HepG2 (cell line): ENCODE results near the gene CSTB. TPM values are rescaled to one million over a fixed set of nuclear protein-coding genes. Genes with fewer than 3 reads are reported as not detected.

Experiments used
- NAIF1 ChIP-seq: sonication (generic); formaldehyde crosslinking; IDR thresholded peaks from 2 replicates; pipeline ENCODE4 v1.5.0; 2020; ENCODE audit warnings: mild to moderate bottlenecking, missing genetic modification reagents, borderline replicate concordance
- NFATC3 ChIP-seq: sonication (generic); formaldehyde crosslinking; IDR thresholded peaks from 2 replicates; pipeline ENCODE4 v1.5.1; 2020; ENCODE audit warnings: mild to moderate bottlenecking, missing genetic modification reagents
- POLR2G ChIP-seq: fragments of 200-400 bp; formaldehyde crosslinking; IDR thresholded peaks from 2 replicates; pipeline ENCODE4 v1.6.1; 2018; ENCODE audit warnings: mild to moderate bottlenecking, low read depth, low read length, moderate library complexity
- ZKSCAN5 ChIP-seq: sonication (generic); formaldehyde crosslinking; IDR thresholded peaks from 2 replicates; pipeline ENCODE4 v1.5.1; 2020; ENCODE audit warnings: mild to moderate bottlenecking, missing genetic modification reagents
- polyA plus RNA-seq, 8 experiments: library from polyadenylated mRNA; depleted of rRNA in 3 of 8; stranded (reverse) in 7 of 8; unstranded in 1 of 8; fragments of >200 nt; fragmentation: Illumina TruSeq in 4 of 8; extraction: Trizol in 4 of 8; gene quantifications; 2 replicates each; pipeline versions ENCODE4 v1.2.1 to v1.2.3, GENCODE V29; 2011 to 2016; ENCODE audit warnings: low read depth in 4 of 8, missing spikeins in 1 of 8, mixed read lengths in 1 of 8; ENCODE audit not compliant: insufficient read depth in 1 of 8
- total RNA-seq, 5 experiments: library from RNA; depleted of rRNA; stranded (reverse); fragments of >200 nt; fragmentation: Illumina TruSeq; extraction: Trizol; gene quantifications; 2 replicates each; pipeline ENCODE4 v1.2.3, GENCODE V29; 2016; ENCODE audit warnings: low read depth in 1 of 5
- TF ChIP-seq, protein P1 (sequence below): sonication (generic); formaldehyde crosslinking; IDR thresholded peaks from 2 replicates; pipeline ENCODE4 v1.8.1; 2022; ENCODE audit warnings: low read depth, mild to moderate bottlenecking, missing genetic modification reagents
- TF ChIP-seq, protein P2 (sequence below): IDR thresholded peaks from 2 replicates; pipeline ENCODE4 v1.4.0; 2020; ENCODE audit warnings: mild to moderate bottlenecking, missing genetic modification reagents
- TF ChIP-seq, protein P3 (sequence below): sonication (generic); formaldehyde crosslinking; IDR thresholded peaks from 2 replicates; pipeline ENCODE4; 2020; ENCODE audit warnings: missing genetic modification reagents, mild to moderate bottlenecking, borderline replicate concordance
- TF ChIP-seq, protein P4 (sequence below), 2 experiments: sonication (generic) in 1 of 2; formaldehyde crosslinking in 1 of 2; IDR thresholded peaks; 2 replicates each; pipeline versions ENCODE4 v1.6.1 to v1.9.0; 2014 to 2022; ENCODE audit warnings: antibody characterized with exemption in 1 of 2, borderline replicate concordance in 1 of 2, inconsistent platforms in 1 of 2, low read depth in 1 of 2, missing genetic modification reagents in 1 of 2

The CSTB gene
- total and polyA plus RNA-seq, 2 of the 13 experiments (the other 11 are each of a cell fraction or from before 2014, with no cell fraction given) = 11.7 to 94.1 TPM

DNA sequence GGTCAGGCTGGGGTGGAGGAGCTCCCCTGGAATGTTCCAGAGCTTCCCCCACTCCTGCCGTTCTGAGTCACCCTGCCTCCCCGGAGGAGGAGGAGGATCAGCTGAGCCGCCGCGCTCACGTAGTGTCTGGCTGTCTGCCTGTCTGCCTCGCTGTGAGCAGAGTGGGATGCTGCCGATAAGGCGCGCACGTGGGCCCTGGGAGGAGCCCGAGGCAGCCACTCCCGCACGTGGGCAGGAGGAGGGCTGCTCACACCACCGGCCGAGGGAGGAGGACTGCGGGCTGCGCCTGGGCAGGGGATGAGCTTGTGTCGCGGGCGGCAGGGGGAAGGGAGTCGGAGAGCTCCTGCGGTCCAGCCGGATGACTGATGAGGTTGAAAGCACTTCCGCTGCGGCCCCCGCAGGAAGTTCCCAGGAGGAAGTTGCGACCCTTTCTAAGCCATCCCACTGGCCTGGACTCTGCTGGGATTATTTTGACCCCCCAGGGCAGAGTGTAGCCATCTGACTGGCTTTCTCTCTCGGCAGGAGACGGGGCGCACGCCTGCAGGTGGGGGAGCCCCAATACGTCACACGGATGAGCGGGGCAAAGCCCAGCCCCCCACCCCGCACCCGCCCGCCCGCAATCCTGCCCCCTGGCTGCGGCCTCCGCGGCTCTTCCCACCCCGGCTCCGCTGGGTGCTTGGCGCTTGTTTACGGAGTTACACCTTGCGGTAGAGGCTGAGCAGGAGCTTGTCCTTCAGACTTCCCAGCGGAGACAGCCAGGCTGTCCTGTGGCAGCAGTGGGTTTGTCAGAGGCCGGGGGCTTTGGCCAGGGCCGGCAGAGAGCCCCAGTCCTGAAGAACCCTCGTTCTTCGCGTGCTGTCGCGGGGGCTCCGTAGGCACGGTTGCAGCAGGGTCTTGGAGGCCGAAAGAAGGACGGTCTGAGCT, 47.4 kb downstream of the CSTB start (continued):
- TF ChIP-seq, protein P1, sequence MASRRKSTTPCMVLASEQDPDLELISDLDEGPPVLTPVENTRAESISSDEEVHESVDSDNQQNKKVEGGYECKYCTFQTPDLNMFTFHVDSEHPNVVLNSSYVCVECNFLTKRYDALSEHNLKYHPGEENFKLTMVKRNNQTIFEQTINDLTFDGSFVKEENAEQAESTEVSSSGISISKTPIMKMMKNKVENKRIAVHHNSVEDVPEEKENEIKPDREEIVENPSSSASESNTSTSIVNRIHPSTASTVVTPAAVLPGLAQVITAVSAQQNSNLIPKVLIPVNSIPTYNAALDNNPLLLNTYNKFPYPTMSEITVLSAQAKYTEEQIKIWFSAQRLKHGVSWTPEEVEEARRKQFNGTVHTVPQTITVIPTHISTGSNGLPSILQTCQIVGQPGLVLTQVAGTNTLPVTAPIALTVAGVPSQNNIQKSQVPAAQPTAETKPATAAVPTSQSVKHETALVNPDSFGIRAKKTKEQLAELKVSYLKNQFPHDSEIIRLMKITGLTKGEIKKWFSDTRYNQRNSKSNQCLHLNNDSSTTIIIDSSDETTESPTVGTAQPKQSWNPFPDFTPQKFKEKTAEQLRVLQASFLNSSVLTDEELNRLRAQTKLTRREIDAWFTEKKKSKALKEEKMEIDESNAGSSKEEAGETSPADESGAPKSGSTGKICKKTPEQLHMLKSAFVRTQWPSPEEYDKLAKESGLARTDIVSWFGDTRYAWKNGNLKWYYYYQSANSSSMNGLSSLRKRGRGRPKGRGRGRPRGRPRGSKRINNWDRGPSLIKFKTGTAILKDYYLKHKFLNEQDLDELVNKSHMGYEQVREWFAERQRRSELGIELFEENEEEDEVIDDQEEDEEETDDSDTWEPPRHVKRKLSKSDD = peak; percentile 73; the same call in 1 of the 2 replicates
- TF ChIP-seq, protein P2, sequence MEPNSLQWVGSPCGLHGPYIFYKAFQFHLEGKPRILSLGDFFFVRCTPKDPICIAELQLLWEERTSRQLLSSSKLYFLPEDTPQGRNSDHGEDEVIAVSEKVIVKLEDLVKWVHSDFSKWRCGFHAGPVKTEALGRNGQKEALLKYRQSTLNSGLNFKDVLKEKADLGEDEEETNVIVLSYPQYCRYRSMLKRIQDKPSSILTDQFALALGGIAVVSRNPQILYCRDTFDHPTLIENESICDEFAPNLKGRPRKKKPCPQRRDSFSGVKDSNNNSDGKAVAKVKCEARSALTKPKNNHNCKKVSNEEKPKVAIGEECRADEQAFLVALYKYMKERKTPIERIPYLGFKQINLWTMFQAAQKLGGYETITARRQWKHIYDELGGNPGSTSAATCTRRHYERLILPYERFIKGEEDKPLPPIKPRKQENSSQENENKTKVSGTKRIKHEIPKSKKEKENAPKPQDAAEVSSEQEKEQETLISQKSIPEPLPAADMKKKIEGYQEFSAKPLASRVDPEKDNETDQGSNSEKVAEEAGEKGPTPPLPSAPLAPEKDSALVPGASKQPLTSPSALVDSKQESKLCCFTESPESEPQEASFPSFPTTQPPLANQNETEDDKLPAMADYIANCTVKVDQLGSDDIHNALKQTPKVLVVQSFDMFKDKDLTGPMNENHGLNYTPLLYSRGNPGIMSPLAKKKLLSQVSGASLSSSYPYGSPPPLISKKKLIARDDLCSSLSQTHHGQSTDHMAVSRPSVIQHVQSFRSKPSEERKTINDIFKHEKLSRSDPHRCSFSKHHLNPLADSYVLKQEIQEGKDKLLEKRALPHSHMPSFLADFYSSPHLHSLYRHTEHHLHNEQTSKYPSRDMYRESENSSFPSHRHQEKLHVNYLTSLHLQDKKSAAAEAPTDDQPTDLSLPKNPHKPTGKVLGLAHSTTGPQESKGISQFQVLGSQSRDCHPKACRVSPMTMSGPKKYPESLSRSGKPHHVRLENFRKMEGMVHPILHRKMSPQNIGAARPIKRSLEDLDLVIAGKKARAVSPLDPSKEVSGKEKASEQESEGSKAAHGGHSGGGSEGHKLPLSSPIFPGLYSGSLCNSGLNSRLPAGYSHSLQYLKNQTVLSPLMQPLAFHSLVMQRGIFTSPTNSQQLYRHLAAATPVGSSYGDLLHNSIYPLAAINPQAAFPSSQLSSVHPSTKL = peak; percentile 85
- TF ChIP-seq POLR2G = peak; percentile 76
- no peak for TF ChIP-seq ZKSCAN5 (CRISPR knock-in tag)
- 0 out of 2 replicates have a peak, but pooled peaks have one; percentile 2 for TF ChIP-seq NAIF1
- TF ChIP-seq, protein P3, sequence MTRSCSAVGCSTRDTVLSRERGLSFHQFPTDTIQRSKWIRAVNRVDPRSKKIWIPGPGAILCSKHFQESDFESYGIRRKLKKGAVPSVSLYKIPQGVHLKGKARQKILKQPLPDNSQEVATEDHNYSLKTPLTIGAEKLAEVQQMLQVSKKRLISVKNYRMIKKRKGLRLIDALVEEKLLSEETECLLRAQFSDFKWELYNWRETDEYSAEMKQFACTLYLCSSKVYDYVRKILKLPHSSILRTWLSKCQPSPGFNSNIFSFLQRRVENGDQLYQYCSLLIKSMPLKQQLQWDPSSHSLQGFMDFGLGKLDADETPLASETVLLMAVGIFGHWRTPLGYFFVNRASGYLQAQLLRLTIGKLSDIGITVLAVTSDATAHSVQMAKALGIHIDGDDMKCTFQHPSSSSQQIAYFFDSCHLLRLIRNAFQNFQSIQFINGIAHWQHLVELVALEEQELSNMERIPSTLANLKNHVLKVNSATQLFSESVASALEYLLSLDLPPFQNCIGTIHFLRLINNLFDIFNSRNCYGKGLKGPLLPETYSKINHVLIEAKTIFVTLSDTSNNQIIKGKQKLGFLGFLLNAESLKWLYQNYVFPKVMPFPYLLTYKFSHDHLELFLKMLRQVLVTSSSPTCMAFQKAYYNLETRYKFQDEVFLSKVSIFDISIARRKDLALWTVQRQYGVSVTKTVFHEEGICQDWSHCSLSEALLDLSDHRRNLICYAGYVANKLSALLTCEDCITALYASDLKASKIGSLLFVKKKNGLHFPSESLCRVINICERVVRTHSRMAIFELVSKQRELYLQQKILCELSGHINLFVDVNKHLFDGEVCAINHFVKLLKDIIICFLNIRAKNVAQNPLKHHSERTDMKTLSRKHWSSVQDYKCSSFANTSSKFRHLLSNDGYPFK (CRISPR knock-in tag) = peak; percentile 91
- TF ChIP-seq NFATC3 (CRISPR knock-in tag) = no peak
- TF ChIP-seq, protein P4, sequence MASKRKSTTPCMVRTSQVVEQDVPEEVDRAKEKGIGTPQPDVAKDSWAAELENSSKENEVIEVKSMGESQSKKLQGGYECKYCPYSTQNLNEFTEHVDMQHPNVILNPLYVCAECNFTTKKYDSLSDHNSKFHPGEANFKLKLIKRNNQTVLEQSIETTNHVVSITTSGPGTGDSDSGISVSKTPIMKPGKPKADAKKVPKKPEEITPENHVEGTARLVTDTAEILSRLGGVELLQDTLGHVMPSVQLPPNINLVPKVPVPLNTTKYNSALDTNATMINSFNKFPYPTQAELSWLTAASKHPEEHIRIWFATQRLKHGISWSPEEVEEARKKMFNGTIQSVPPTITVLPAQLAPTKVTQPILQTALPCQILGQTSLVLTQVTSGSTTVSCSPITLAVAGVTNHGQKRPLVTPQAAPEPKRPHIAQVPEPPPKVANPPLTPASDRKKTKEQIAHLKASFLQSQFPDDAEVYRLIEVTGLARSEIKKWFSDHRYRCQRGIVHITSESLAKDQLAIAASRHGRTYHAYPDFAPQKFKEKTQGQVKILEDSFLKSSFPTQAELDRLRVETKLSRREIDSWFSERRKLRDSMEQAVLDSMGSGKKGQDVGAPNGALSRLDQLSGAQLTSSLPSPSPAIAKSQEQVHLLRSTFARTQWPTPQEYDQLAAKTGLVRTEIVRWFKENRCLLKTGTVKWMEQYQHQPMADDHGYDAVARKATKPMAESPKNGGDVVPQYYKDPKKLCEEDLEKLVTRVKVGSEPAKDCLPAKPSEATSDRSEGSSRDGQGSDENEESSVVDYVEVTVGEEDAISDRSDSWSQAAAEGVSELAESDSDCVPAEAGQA (IDR thresholded peaks at IDR 0.05; ENCODE audit: low read depth) = no peak
- TF ChIP-seq, protein P4 (CRISPR knock-in tag; IDR thresholded peaks at IDR 0.05; ENCODE audit: borderline replicate concordance) = no peak; the same call in 1 of the 2 replicates
